MM.1S (cell line): Measurements from ENCODE around the gene TBL1X.

Source experiments
- EZH2 ChIP-seq: fragments of 300-600 bp; sonication (generic); optimal IDR thresholded peaks from 2 replicates; pipeline ENCODE3; 2017; ENCODE audit warnings: low read depth, mild to moderate bottlenecking, antibody characterized with exemption, low read length, mixed read lengths
- EZH2phosphoT487 ChIP-seq: fragments of 300-600 bp; sonication (generic); IDR thresholded peaks from 2 replicates; pipeline ENCODE4 v1.6.1; 2018; ENCODE audit warnings: antibody characterized with exemption, low read length
- TF ChIP-seq, protein P1 (sequence below): fragments of 300-600 bp; sonication (generic); IDR thresholded peaks from 2 replicates; pipeline ENCODE4 v1.5.1; 2016; ENCODE audit warnings: antibody characterized with exemption, low read length, mixed read lengths

GRCh38 chrX:9433596-9433995 is 31.3 kb upstream of the TBL1X start:
- TF ChIP-seq, protein P1, sequence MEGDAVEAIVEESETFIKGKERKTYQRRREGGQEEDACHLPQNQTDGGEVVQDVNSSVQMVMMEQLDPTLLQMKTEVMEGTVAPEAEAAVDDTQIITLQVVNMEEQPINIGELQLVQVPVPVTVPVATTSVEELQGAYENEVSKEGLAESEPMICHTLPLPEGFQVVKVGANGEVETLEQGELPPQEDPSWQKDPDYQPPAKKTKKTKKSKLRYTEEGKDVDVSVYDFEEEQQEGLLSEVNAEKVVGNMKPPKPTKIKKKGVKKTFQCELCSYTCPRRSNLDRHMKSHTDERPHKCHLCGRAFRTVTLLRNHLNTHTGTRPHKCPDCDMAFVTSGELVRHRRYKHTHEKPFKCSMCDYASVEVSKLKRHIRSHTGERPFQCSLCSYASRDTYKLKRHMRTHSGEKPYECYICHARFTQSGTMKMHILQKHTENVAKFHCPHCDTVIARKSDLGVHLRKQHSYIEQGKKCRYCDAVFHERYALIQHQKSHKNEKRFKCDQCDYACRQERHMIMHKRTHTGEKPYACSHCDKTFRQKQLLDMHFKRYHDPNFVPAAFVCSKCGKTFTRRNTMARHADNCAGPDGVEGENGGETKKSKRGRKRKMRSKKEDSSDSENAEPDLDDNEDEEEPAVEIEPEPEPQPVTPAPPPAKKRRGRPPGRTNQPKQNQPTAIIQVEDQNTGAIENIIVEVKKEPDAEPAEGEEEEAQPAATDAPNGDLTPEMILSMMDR, result no peak
- TF ChIP-seq EZH2 (no peak), EZH2phosphoT487 (no peak)
